HTR-8/SVneo (cell line): ENCODE results near the gene DLG5.

Experiments used
- DNase-seq: peaks from one replicate; pipeline ENCODE4 v3.0.0; 2011; ENCODE audit warnings: low spot score, mixed read lengths; ENCODE audit not compliant: insufficient read length
- FAIRE-seq: peaks from 2 replicates; lab custom pipeline; 2011; peaks lifted over from hg19 to GRCh38; lab: Jason Lieb, UNC

The DLG5 gene

DNA sequence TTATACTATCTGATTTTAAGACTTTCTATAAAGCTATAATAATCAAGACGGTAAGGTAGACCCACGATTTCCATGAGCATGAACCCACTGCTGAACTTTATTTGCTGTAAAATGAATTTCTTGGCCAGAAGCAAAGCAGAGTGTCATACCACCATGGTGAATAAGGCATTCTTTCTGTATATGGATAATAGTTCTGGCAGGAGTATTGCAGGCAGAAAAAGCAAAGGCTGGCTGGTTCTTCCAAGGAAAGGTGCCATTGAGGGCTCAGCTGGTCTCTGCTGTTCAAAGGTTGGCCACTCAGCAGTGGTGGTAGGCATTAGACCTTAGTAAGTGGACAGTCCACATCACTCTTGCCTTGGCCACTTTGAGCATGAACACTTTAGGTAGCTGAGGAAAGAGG lies 184.8 kb downstream of the DLG5 start:
- FAIRE-seq (no peak), DNase-seq (no peak)
